HT-29 (cell line): ENCODE results near the gene GEMIN5. TPM values are rescaled to one million over a fixed set of nuclear protein-coding genes. Genes with fewer than 3 reads are reported as not detected.

ENCODE experiments used
- DNase-seq: peaks from one replicate; pipeline ENCODE4 v3.0.0-alpha.2; 2015; ENCODE audit warnings: low spot score
- total RNA-seq: library from RNA; depleted of rRNA; stranded (reverse); fragments of >200 nt; shearing (Covaris generic); gene quantifications from 2 replicates; pipeline ENCODE4 v1.2.3, GENCODE V29; 2014; rRNA removed

GEMIN5 gene
- total RNA-seq, 1 experiment from 2014 or later, result 14.8 TPM

DNA sequence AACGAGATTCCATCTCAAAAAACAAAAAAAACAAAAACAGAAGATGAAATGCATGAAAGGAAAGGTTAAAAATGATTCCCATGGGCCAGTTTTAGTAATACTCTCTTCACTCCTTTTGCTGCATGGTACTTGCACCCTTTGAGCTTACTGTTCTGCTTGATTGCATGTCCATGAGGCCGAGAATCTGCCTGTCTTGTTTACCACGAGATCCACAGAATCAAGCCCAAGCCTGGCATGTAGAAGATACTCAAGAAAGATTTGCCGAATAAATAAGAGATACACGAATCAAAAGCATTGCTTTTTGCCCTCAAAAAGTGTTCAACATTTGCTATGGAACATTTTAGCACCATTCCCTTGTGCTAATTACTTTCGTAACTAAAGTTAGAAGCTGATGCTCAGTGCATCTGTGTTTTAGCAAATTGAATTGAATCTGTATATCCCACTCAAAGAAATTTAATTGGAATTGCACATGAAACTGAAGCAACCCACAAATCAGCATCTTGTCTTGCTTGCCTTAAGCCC is 88.7 kb downstream of the GEMIN5 start:
- DNase-seq, result no peak

DNA sequence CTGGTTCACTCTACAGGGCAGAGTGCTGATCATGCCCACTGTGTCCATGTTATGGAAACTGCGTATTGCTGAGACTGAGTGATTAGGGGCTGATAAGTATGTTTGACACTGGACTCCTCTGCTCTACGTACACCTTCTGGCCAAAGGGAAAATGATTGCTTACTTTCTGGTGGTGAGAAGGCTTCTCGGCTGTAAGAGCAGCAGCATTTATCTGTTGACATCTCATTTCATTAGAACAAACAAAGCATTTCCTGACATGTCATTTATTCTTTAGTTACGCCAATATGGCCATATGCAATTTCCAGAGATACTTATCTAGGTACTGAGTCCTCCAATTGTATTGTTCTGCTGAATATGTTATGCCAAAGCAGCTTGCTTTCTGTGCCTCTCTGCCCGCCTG is 93.2 kb downstream of the GEMIN5 start:
- DNase-seq, result peak; percentile 45

- DNase-seq, result no peak
Observed at GRCh38 chr5:154842689-154843530, 95.1 kb downstream of the GEMIN5 start.

GRCh38 chr5:154841273-154841661 is 96.7 kb downstream of the GEMIN5 start:
- no peak for DNase-seq

GRCh38 chr5:154840435-154841272 is 97.4 kb downstream of the GEMIN5 start:
- DNase-seq, result no peak

Other genes starting within 250 kb of the GEMIN5 start
- gene LARP1, start 182.8 kb downstream of the GEMIN5 start, total RNA-seq, result 117 and 123 TPM in 2 replicates
- gene FAXDC2, start 87.6 kb downstream of the GEMIN5 start, total RNA-seq, result 3.5 and 3.6 TPM in 2 replicates
- 40.7 and 42.9 TPM in 2 replicates for gene CNOT8, start 79.6 kb downstream of the GEMIN5 start, total RNA-seq
- 24.1 and 31.5 TPM in 2 replicates for gene MRPL22, start 2.9 kb upstream of the GEMIN5 start, total RNA-seq
- gene KIF4B, start 75.5 kb upstream of the GEMIN5 start, total RNA-seq, result not detected in 2 replicates